Measurements from ENCODE around the gene GK2.

Gene GK2

DNA sequence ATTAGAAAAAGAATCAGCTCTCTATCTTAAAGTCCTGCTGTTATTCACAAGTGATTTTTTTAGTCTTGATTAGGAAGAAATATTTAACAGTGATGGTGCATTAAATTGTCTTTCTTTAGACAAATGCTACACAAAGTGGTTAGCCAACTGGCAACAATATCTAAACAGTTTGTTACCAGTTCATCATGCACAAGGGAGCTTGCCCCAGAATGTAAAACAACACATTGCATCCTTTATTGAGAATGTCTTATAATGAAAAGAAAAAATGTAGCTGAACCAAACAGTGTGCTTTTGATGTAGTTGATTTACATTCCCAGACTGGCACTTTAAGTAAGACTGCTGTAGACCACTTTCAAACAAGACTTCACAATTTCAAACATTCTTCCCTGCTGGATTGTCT is 48.0 kb downstream of the GK2 start (continued):
- TF ChIP-seq, protein P1, sequence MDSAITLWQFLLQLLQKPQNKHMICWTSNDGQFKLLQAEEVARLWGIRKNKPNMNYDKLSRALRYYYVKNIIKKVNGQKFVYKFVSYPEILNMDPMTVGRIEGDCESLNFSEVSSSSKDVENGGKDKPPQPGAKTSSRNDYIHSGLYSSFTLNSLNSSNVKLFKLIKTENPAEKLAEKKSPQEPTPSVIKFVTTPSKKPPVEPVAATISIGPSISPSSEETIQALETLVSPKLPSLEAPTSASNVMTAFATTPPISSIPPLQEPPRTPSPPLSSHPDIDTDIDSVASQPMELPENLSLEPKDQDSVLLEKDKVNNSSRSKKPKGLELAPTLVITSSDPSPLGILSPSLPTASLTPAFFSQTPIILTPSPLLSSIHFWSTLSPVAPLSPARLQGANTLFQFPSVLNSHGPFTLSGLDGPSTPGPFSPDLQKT (IDR thresholded peaks at IDR 0.05; ENCODE audit: borderline replicate concordance, low read depth, low read length) = no peak
- TF ChIP-seq ZNF530 (tag by site-specific recombination; IDR thresholded peaks at IDR 0.05; ENCODE audit: low read depth) (no peak), IKZF3 (tag by site-specific recombination; IDR thresholded peaks at IDR 0.05) (no peak)

DNA sequence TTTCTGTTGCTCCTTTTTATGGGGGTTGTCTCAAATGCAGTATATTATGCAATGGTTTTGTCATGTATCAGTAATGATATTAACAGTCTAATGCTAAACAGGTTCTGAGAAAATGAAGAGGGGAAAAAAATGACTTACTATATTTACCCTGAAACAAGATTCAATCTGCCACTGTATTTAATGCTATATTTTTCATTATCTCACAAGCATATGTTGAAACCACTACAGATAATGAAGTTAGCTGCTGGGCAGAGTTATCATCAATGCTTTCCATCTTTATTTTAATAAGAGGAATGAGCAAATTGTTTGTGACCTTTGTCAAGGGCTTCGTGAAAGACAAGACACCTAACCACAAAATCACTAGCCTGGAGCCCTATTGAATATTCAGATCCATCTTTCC is 49.6 kb downstream of the GK2 start:
- ChIA-PET CTCF (no interaction called here), POLR2A (no interaction called here)
- Histone ChIP-seq H3K27ac (ENCODE audit: extremely low read depth, low read depth, low read length) (no peak overlapping the region), H3K36me3 (ENCODE audit: control insufficient read depth in 2 of 2, insufficient read depth in 1 of 2, low read length in 2 of 2) (no peaks in the 10 kb centered on the region), H3K4me3 (ENCODE audit: low read depth, low read length) (no peak overlapping the region), H3K9me3 (ENCODE audit: control insufficient read depth, insufficient read depth, low read depth, low read length) (no peaks in the 10 kb centered on the region), H3K4me1 (ENCODE audit: control insufficient read depth, insufficient read depth, low read length) (no peaks in the 10 kb centered on the region)
- TF ChIP-seq KLF1 (tag by site-specific recombination; IDR thresholded peaks at IDR 0.05) (no peak), ZNF366 (tag by site-specific recombination; conservative IDR thresholded peaks at IDR 0.05) (no peak), ZNF423 (tag by site-specific recombination; IDR thresholded peaks at IDR 0.05) (no peak), ZNF510 (tag by site-specific recombination; IDR thresholded peaks at IDR 0.05; ENCODE audit: insufficient replicate concordance) (no peak), ZNF239 (tag by site-specific recombination; IDR thresholded peaks at IDR 0.05) (no peak), ZNF169 (tag by site-specific recombination; IDR thresholded peaks at IDR 0.05) (no peak), GLIS2 (tag by site-specific recombination; IDR thresholded peaks at IDR 0.05) (no peak)

DNA sequence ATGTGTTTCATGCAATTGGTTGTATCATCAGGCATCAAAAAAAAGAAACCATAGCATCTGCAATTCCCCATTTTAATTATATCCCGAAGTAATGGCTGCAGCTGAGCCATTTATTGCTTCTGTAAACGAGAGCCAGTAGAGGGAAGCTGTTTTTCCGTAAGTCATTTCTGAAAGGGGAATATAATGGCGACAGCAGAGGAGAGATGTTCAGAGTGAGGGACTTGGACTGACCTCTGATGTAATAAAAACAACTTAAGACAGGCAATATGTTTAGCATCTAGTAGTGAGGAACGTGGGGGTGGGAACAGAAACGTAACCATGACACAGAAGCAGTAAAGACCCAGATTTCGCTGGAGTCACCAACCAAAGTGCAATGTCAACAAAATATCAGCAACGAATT is 50.7 kb downstream of the GK2 start:
- Histone ChIP-seq H3K36me3 (ENCODE audit: control insufficient read depth in 2 of 2, insufficient read depth in 1 of 2, low read length in 2 of 2) (no peaks in the 10 kb centered on the region), H3K4me3 (ENCODE audit: low read depth, low read length) (no peak overlapping the region), H3K27ac (ENCODE audit: extremely low read depth, low read depth, low read length) (no peak overlapping the region), H3K9me3 (ENCODE audit: control insufficient read depth, insufficient read depth, low read depth, low read length) (no peaks in the 10 kb centered on the region), H3K4me1 (ENCODE audit: control insufficient read depth, insufficient read depth, low read length) (no peaks in the 10 kb centered on the region)
- ChIA-PET CTCF (no interaction called here), POLR2A (no interaction called here)
- no peak for TF ChIP-seq ZNF837 (tag by site-specific recombination; IDR thresholded peaks at IDR 0.05)
- no peak for TF ChIP-seq ZNF629 (tag by site-specific recombination; IDR thresholded peaks at IDR 0.05)
- TF ChIP-seq ZNF2 (tag by site-specific recombination; IDR thresholded peaks at IDR 0.05) = no peak
- TF ChIP-seq, protein P2, sequence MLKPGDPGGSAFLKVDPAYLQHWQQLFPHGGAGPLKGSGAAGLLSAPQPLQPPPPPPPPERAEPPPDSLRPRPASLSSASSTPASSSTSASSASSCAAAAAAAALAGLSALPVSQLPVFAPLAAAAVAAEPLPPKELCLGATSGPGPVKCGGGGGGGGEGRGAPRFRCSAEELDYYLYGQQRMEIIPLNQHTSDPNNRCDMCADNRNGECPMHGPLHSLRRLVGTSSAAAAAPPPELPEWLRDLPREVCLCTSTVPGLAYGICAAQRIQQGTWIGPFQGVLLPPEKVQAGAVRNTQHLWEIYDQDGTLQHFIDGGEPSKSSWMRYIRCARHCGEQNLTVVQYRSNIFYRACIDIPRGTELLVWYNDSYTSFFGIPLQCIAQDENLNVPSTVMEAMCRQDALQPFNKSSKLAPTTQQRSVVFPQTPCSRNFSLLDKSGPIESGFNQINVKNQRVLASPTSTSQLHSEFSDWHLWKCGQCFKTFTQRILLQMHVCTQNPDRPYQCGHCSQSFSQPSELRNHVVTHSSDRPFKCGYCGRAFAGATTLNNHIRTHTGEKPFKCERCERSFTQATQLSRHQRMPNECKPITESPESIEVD (tag by site-specific recombination; IDR thresholded peaks at IDR 0.05) = no peak
- TF ChIP-seq, protein P3, sequence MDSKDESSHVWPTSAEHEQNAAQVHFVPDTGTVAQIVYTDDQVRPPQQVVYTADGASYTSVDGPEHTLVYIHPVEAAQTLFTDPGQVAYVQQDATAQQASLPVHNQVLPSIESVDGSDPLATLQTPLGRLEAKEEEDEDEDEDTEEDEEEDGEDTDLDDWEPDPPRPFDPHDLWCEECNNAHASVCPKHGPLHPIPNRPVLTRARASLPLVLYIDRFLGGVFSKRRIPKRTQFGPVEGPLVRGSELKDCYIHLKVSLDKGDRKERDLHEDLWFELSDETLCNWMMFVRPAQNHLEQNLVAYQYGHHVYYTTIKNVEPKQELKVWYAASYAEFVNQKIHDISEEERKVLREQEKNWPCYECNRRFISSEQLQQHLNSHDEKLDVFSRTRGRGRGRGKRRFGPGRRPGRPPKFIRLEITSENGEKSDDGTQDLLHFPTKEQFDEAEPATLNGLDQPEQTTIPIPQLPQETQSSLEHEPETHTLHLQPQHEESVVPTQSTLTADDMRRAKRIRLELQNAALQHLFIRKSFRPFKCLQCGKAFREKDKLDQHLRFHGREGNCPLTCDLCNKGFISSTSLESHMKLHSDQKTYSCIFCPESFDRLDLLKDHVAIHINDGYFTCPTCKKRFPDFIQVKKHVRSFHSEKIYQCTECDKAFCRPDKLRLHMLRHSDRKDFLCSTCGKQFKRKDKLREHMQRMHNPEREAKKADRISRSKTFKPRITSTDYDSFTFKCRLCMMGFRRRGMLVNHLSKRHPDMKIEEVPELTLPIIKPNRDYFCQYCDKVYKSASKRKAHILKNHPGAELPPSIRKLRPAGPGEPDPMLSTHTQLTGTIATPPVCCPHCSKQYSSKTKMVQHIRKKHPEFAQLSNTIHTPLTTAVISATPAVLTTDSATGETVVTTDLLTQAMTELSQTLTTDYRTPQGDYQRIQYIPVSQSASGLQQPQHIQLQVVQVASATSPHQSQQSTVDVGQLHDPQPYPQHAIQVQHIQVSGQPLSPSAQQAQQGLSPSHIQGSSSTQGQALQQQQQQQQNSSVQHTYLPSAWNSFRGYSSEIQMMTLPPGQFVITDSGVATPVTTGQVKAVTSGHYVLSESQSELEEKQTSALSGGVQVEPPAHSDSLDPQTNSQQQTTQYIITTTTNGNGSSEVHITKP (tag by site-specific recombination; IDR thresholded peaks at IDR 0.05) = no peak
- no peak for TF ChIP-seq ZNF311 (tag by site-specific recombination; IDR thresholded peaks at IDR 0.05; ENCODE audit: borderline replicate concordance)
- TF ChIP-seq, protein P4, sequence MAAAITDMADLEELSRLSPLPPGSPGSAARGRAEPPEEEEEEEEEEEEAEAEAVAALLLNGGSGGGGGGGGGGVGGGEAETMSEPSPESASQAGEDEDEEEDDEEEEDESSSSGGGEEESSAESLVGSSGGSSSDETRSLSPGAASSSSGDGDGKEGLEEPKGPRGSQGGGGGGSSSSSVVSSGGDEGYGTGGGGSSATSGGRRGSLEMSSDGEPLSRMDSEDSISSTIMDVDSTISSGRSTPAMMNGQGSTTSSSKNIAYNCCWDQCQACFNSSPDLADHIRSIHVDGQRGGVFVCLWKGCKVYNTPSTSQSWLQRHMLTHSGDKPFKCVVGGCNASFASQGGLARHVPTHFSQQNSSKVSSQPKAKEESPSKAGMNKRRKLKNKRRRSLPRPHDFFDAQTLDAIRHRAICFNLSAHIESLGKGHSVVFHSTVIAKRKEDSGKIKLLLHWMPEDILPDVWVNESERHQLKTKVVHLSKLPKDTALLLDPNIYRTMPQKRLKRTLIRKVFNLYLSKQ (tag by site-specific recombination; IDR thresholded peaks at IDR 0.05; ENCODE audit: borderline replicate concordance) = no peak
- TF ChIP-seq, protein P5, sequence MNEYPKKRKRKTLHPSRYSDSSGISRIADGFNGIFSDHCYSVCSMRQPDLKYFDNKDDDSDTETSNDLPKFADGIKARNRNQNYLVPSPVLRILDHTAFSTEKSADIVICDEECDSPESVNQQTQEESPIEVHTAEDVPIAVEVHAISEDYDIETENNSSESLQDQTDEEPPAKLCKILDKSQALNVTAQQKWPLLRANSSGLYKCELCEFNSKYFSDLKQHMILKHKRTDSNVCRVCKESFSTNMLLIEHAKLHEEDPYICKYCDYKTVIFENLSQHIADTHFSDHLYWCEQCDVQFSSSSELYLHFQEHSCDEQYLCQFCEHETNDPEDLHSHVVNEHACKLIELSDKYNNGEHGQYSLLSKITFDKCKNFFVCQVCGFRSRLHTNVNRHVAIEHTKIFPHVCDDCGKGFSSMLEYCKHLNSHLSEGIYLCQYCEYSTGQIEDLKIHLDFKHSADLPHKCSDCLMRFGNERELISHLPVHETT (tag by site-specific recombination; IDR thresholded peaks at IDR 0.05) = no peak
- no peak for TF ChIP-seq ZNF324 (tag by site-specific recombination; IDR thresholded peaks at IDR 0.05)
- TF ChIP-seq ZBTB7A (tag by site-specific recombination; IDR thresholded peaks at IDR 0.05; ENCODE audit: low read depth) = no peak
- TF ChIP-seq ZNF248 (tag by site-specific recombination; IDR thresholded peaks at IDR 0.05) = no peak
- TF ChIP-seq ZNF341 (tag by site-specific recombination; IDR thresholded peaks at IDR 0.05; ENCODE audit: low read depth) = no peak

Data from HEK293 (cell line).